Measurements from ENCODE around the gene SLC25A6. TPM values are rescaled to one million over a fixed set of nuclear protein-coding genes. Genes with fewer than 3 reads are reported as not detected.

SLC25A6 gene
- total RNA-seq: 100 to 1,000 TPM; 109 to 157 TPM

DNA sequence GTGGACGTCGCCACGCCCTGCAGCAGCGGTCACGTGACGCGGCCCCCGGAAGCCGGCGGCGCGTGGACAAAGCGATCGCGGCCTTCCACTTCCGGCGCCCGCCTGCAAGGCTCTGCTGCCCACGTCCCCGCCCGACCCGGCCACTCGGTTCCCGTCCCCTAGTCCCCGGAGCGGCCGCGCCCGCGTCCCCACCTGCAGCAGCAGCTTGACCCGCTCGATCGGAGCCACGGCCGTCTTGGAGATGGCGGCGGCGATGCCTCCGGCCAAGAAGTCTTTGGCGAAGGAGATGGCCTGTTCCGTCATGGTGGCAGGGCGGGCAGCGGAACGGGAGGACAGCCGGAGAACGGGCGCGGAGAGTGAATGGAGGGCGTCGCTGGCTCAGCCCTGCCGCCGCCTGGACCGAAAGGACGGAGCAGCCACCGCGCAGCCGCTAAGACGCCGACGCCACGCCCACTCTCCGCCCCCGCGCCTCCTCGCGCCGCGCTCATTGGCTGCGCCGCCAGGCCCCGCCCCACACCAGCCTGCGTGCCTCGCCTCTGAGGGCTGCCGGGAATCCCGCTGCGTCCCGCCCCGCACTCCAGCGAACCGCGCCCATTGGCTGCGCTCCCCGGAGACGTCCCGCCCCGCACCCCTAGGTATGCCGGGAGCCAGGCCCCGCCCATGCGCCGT lies at the start of gene SLC25A6:
Gene SLC25A6, minus strand, starts transcription at position 407 of the 669 bp plus-strand sequence. Its CDS starts 104 bp downstream, at position 303.
- H3K4me1 ChIP-seq: peaks cover 0 to 50% of the 10 kb centered on the region in 2 donors
- TF ChIP-seq, protein P1, sequence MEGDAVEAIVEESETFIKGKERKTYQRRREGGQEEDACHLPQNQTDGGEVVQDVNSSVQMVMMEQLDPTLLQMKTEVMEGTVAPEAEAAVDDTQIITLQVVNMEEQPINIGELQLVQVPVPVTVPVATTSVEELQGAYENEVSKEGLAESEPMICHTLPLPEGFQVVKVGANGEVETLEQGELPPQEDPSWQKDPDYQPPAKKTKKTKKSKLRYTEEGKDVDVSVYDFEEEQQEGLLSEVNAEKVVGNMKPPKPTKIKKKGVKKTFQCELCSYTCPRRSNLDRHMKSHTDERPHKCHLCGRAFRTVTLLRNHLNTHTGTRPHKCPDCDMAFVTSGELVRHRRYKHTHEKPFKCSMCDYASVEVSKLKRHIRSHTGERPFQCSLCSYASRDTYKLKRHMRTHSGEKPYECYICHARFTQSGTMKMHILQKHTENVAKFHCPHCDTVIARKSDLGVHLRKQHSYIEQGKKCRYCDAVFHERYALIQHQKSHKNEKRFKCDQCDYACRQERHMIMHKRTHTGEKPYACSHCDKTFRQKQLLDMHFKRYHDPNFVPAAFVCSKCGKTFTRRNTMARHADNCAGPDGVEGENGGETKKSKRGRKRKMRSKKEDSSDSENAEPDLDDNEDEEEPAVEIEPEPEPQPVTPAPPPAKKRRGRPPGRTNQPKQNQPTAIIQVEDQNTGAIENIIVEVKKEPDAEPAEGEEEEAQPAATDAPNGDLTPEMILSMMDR (IDR thresholded peaks at IDR 0.05): no peak
- peak within 1 kb of the TSS; percentile 98 to 100 for H3K27ac ChIP-seq
- no peaks in the 10 kb centered on the region for H3K9me3 ChIP-seq
- DNase-seq (ENCODE audit: low spot score): peak; percentile 99
- no peaks in the 10 kb centered on the region for H3K27me3 ChIP-seq
- peak within 1 kb of the TSS; percentile 99 to 100 for H3K4me3 ChIP-seq
- H3K36me3 ChIP-seq: peaks cover 41% of the 10 kb centered on the region

DNA sequence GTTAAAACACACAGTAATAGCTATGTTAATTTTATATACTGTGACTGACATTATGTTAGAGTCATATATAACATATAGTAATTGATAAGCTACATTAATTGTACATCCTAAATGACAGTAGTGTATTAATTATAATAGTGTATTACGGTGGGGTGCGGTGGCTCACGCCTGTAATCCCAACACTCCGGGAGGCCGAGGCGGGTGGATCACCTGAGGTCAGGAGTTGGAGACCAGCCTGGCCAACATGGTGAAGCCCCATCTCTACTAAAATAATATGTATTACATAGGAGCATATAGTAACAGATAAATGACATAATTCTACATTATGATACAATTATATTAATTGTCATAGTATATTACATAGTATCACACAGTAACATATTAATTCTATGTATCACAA lies 48.6 kb upstream of the SLC25A6 start:
- TF ChIP-seq, protein P1 (IDR thresholded peaks at IDR 0.05): no peak
- no peak for DNase-seq (ENCODE audit: low spot score)
- H3K4me3 ChIP-seq: no peak overlapping the region
- H3K27ac ChIP-seq: no peak overlapping the region
- H3K4me1 ChIP-seq: no peaks in the 10 kb centered on the region
- H3K27me3 ChIP-seq: no peaks in the 10 kb centered on the region
- no peaks in the 10 kb centered on the region for H3K9me3 ChIP-seq
- peaks cover 24% of the 10 kb centered on the region for H3K36me3 ChIP-seq

DNA sequence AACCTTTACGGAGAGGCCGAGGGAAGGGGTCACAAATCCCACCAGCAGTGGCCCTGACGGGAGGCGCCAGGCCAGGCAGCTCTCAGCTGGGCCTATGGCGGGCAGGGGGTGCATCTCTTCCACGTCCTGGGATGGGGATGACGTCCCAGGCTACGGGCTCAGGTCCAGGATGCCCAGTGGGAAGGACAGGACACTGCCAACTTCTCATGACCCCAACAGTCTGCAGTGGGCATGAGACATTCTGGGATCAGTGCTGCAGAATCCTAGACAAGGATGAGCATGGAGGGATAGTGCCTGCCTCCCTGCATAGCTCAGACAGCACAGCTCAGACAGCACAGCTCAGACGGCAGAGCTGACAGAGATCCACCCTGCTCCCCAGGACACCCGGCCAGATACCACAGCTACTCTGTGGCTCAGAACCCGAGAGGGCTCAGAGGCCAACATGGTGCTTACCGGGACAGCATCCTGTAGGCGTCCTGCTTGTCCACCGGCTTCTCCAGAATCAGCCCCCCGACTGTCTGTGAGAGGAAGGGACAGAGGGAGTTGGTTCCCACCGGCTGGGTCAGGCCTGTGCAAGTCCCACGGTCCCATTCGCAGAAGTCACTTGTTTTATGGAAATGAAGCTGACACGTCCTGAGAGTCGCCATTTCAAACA lies 43.5 kb upstream of the SLC25A6 start:
- Histone ChIP-seq H3K9me3 (no peaks in the 10 kb centered on the region), H3K36me3 (peaks cover 33% of the 10 kb centered on the region), H3K4me1 (no peaks in the 10 kb centered on the region), H3K27ac (no peak overlapping the region), H3K27me3 (no peaks in the 10 kb centered on the region), H3K4me3 (no peak overlapping the region)
- no peak for DNase-seq (ENCODE audit: low spot score)
- TF ChIP-seq, protein P1 (IDR thresholded peaks at IDR 0.05): no peak

DNA sequence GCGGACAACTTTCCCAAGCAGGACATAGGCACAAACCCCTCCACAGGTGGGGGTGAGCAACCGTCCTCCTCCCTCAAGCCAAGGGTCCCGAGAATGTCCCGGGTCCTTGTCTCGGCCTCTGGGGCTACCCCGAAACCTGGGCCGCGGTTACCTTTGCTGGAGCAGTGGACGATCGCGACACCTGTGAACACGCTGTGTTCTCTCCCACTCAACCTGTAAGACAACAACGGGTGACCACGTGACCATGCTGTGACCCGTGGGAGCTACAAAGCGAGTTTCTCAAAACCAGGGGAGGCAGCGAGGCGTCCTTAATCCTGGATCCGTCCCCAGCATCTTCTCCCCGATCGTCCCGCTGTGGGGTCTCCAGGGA lies 42.9 kb upstream of the SLC25A6 start:
- Histone ChIP-seq H3K4me3 (no peak overlapping the region), H3K27me3 (no peaks in the 10 kb centered on the region), H3K36me3 (peaks cover 33% of the 10 kb centered on the region), H3K4me1 (no peaks in the 10 kb centered on the region), H3K9me3 (no peaks in the 10 kb centered on the region), H3K27ac (no peak overlapping the region)
- DNase-seq (ENCODE audit: low spot score): no peak
- TF ChIP-seq, protein P1 (IDR thresholded peaks at IDR 0.05): no peak

DNA sequence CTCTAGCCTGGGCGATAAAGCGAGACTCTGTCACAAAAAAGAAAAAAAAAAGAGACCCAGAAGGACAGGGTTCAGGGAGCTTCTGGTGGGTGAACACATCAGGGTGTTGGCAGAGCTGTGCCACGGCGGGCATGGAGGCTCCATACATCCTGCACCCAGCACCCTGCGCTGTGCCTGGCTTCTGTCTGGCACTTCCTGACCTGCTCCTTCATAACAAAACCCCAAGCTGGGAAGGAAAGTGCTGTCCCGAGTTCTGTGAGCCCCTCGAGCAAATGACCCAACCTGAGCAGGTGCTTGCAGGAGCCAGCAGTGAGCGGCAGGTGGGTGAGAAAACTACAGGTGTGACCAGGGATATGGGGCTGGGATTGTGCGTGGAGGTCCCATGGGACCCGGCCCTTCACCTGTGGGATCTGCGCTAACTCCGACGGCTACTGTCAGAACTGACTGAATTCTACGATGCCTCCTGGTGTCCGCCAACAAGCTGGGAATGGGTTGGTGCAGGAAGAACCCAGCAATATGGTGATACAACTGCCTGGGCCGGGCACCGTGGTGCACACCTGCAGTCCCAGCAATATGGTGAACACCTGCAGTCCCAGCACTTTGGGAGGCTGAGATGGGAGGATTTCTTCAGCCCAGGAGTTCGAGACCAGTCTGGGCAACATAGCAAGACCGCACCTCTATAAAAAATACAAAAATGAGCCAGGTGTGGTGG lies 41.9 kb upstream of the SLC25A6 start:
- no peaks in the 10 kb centered on the region for H3K4me1 ChIP-seq
- H3K27me3 ChIP-seq: no peaks in the 10 kb centered on the region
- H3K4me3 ChIP-seq: no peak overlapping the region
- no peaks in the 10 kb centered on the region for H3K9me3 ChIP-seq
- peaks cover 31% of the 10 kb centered on the region for H3K36me3 ChIP-seq
- TF ChIP-seq, protein P1 (IDR thresholded peaks at IDR 0.05): no peak
- H3K27ac ChIP-seq: no peak overlapping the region
- no peak for DNase-seq (ENCODE audit: low spot score)

All from right atrium auricular region (tissue), 2 donors.